A673 (cell line): ENCODE results near the gene PCDHA5.

ENCODE experiments used
- EZH2 ChIP-seq: fragments of 200-600 bp; sonication (generic); IDR thresholded peaks from 2 replicates; pipeline ENCODE4 v1.6.1; 2017; ENCODE audit warnings: borderline replicate concordance, low read depth, mild to moderate bottlenecking, mixed read lengths, antibody characterized with exemption, low read length; ENCODE audit not compliant: poor library complexity, severe bottlenecking
- TF ChIP-seq, protein P1 (sequence below): fragments of 300-800, 200-600 bp; sonication (generic); conservative IDR thresholded peaks from 2 replicates; pipeline ENCODE4 v1.5.1; 2017; ENCODE audit warnings: low read depth, mild to moderate bottlenecking, antibody characterized with exemption, low read length, moderate library complexity, mixed read lengths

DNA sequence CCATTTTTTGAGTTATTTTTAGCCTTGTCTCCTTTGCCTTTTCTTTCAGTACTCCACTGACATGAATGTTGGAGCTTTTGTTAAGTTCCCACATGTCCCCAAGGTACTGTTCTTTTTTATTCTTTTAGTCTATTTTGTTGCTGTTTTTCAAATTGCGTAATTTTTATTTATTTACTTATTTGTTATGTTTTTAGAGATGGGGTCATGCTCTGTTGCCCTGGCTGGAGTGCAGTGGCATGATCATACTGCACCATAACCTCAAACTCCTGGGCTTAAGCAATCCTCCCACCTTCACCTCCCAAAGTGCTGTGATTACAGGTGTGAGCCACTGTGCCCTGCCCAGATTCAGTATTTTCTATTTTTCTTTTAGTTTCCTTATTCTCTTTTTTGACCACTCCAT, 40.9 kb upstream of the PCDHA5 start:
- TF ChIP-seq, protein P1, sequence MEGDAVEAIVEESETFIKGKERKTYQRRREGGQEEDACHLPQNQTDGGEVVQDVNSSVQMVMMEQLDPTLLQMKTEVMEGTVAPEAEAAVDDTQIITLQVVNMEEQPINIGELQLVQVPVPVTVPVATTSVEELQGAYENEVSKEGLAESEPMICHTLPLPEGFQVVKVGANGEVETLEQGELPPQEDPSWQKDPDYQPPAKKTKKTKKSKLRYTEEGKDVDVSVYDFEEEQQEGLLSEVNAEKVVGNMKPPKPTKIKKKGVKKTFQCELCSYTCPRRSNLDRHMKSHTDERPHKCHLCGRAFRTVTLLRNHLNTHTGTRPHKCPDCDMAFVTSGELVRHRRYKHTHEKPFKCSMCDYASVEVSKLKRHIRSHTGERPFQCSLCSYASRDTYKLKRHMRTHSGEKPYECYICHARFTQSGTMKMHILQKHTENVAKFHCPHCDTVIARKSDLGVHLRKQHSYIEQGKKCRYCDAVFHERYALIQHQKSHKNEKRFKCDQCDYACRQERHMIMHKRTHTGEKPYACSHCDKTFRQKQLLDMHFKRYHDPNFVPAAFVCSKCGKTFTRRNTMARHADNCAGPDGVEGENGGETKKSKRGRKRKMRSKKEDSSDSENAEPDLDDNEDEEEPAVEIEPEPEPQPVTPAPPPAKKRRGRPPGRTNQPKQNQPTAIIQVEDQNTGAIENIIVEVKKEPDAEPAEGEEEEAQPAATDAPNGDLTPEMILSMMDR, result no peak
- no peak for TF ChIP-seq EZH2
